ENCODE data around the gene KYNU. TPM values are rescaled to one million over a fixed set of nuclear protein-coding genes. Genes with fewer than 3 reads are reported as not detected.

KYNU gene
- total and polyA plus RNA-seq, 7 donors: 0.10 to 0.69 (median 0.40) TPM

GRCh38 chr2:142974288-142975024, 97.0 kb downstream of the KYNU start:
- ATAC-seq (no peak), DNase-seq (no peak)
- WGBS, 3 donors: 70 to 75% (median 71%) methylated on average over 3 of the region's 3 CpGs
- H3K27ac ChIP-seq: no peak overlapping the region
- H3K4me3 ChIP-seq: no peak overlapping the region
- H3K36me3 ChIP-seq (ENCODE audit: insufficient read depth in 1 of 2, low read depth in 1 of 2): no peaks in the 10 kb centered on the region
- H3K27me3 ChIP-seq (ENCODE audit: insufficient read depth in 3 of 3, low read length in 2 of 3): no peaks in the 10 kb centered on the region
- no peaks in the 10 kb centered on the region for H3K4me1 ChIP-seq
- no peaks in the 10 kb centered on the region for H3K9me3 ChIP-seq
- TF ChIP-seq CTCF (IDR thresholded peaks at IDR 0.05): no peak
- intact Hi-C loops (cut with DNase I): no loop called here

GRCh38 chr2:142975239-142975638, 97.8 kb downstream of the KYNU start:
- no peak for ATAC-seq
- no peaks in the 10 kb centered on the region for H3K27me3 ChIP-seq (ENCODE audit: insufficient read depth in 3 of 3, low read length in 2 of 3)
- WGBS, 3 donors: 73 to 85% (median 80%) methylated on average over 1 of the region's 1 CpG
- no peak for TF ChIP-seq CTCF (IDR thresholded peaks at IDR 0.05)
- DNase-seq: no peak
- H3K36me3 ChIP-seq (ENCODE audit: insufficient read depth in 1 of 2, low read depth in 1 of 2): no peaks in the 10 kb centered on the region
- intact Hi-C loops (cut with DNase I): no loop called here
- no peaks in the 10 kb centered on the region for H3K9me3 ChIP-seq
- H3K4me3 ChIP-seq: no peak overlapping the region
- H3K4me1 ChIP-seq: no peaks in the 10 kb centered on the region
- no peak overlapping the region for H3K27ac ChIP-seq

- H3K4me3 ChIP-seq: no peak overlapping the region
- H3K4me1 ChIP-seq: no peaks in the 10 kb centered on the region
- no peaks in the 10 kb centered on the region for H3K27me3 ChIP-seq (ENCODE audit: insufficient read depth in 3 of 3, low read length in 2 of 3)
- H3K9me3 ChIP-seq: no peaks in the 10 kb centered on the region
- TF ChIP-seq CTCF (IDR thresholded peaks at IDR 0.05): peak; percentile 40
- H3K36me3 ChIP-seq (ENCODE audit: insufficient read depth in 1 of 2, low read depth in 1 of 2): no peaks in the 10 kb centered on the region
- intact Hi-C loops (cut with DNase I): no loop called here
- no peak overlapping the region for H3K27ac ChIP-seq
- DNase-seq (no peak), ATAC-seq (no peak)
Measured at GRCh38 chr2:142980246-142981068, 103.0 kb downstream of the KYNU start.

- TF ChIP-seq CTCF (IDR thresholded peaks at IDR 0.05): no peak
- Histone ChIP-seq H3K4me3 (no peak overlapping the region), H3K27ac (no peak overlapping the region), H3K36me3 (ENCODE audit: insufficient read depth in 1 of 2, low read depth in 1 of 2) (no peaks in the 10 kb centered on the region), H3K4me1 (no peaks in the 10 kb centered on the region), H3K9me3 (no peaks in the 10 kb centered on the region), H3K27me3 (ENCODE audit: insufficient read depth in 3 of 3, low read length in 2 of 3) (no peaks in the 10 kb centered on the region)
- intact Hi-C loops (cut with DNase I): no loop called here
- no peak for ATAC-seq
- 2 to 5% (median 3%) methylated on average over 1 of the region's 1 CpG for WGBS, 3 donors
- no peak for DNase-seq
Measured at GRCh38 chr2:142981069-142981378, 103.6 kb downstream of the KYNU start.
